Upper lobe of left lung (tissue), 4 donors: Measurements from ENCODE around the gene CLEC7A.

ENCODE experiments used
- CTCF ChIP-seq, 6 experiments: fragments of 450-650 bp in 4 of 6; fragments of 200-600 bp in 2 of 6; sonication (generic) in 2 of 6; IDR thresholded peaks; one replicate each; pipeline ENCODE4 v1.5.1; 2016 to 2019; ENCODE audit warnings: antibody characterized with exemption in 6 of 6
- EP300 ChIP-seq, 4 donors: sonication (generic); formaldehyde crosslinking; IDR thresholded peaks; one replicate each; pipeline ENCODE4 v1.5.1; 2017; ENCODE audit warnings: antibody characterized with exemption in 4 of 4, control low read depth in 2 of 4
- POLR2A ChIP-seq, 4 donors: fragments of 450-650 bp; IDR thresholded peaks; one replicate each; pipeline ENCODE4 v1.5.1; 2016 to 2017; ENCODE audit warnings: antibody characterized with exemption in 4 of 4, mild to moderate bottlenecking in 2 of 4
- POLR2AphosphoS5 ChIP-seq, 2 donors: sonication (generic); formaldehyde crosslinking; IDR thresholded peaks; one replicate each; pipeline ENCODE4 v1.5.1; 2017; ENCODE audit warnings: antibody characterized with exemption in 2 of 2

GRCh38 chr12:10171973-10172728 lies 42.2 kb upstream of the CLEC7A start, which contains the start of gene OLR1:
- TF ChIP-seq CTCF (IDR thresholded peaks at IDR 0.05) (no peak), EP300 (IDR thresholded peaks at IDR 0.05) (no peak), POLR2A (IDR thresholded peaks at IDR 0.05) (peak in 1 of 4 donors; percentile 71), POLR2AphosphoS5 (IDR thresholded peaks at IDR 0.05) (no peak)
